ENCODE results near the gene KLK8.
"Not testable (repeated sequence)": the region's sequence is repeated elsewhere in the genome, so short reads cannot be mapped to it uniquely, and the experiment has no call there.

Gene KLK8

GRCh38 chr19:50982186-50982585 is 19.2 kb downstream of the KLK8 start:
- no peak for DNase-seq (ENCODE audit: low read depth in 2 of 2)

DNA sequence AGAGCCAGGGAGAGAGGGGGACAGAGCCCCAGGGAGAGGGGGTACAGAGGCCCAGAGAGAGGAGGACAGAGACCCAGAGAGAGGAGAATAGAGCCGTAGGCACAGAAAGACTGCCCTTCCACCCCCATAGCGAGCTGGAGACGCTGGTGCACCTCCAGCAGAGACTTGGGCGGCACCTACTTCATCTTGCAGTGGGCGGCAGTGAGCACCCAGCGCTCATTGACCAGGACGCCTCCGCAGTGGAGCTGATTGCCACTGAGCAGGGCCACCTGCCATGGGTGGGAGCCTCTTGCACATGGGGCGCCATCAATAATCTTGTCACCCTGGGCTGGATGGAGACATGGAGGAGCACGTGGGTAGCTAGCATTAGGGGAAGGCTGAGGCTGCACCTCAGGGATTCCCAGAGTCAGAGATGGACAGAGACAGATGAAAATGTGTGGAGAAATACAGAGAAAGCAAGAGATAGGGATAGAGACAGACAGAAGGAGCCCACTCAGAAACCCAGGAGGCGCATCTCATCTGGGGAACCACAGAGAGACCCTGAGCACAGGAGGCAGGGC is 19.7 kb downstream of the KLK8 start:
- DNase-seq (ENCODE audit: low read depth in 2 of 2): no peak

- no peak for DNase-seq (ENCODE audit: low read depth in 2 of 2)
Observed at GRCh38 chr19:50980208-50980607, 21.2 kb downstream of the KLK8 start.

GRCh38 chr19:50979758-50980157 is 21.6 kb downstream of the KLK8 start:
- no peak for DNase-seq (ENCODE audit: low read depth in 2 of 2)

GRCh38 chr19:50978772-50979390 is 22.5 kb downstream of the KLK8 start:
- DNase-seq (ENCODE audit: low read depth in 2 of 2): no peak

- no peak for DNase-seq (ENCODE audit: low read depth in 2 of 2)
Observed at GRCh38 chr19:50977626-50978025, 23.8 kb downstream of the KLK8 start.

DNA sequence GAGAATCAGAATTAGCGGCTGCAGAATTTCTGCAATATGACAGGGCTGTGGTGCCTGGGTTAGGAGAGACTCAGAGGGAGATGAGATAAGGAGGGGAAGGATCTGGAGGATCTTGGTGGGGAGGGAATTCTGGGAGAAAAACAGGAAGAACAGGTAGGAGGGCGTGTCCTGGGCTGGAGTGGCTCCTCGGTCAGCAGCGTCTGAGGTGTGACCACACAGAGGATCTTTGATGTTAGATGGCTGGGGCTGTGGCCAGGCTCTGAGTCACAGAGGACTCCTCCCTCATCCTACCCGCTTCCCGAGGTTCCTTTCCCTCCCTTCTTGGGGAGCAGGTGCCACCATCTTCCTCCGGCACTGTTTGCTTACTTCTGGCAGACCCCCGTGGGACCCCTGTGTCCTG is 25.6 kb downstream of the KLK8 start:
- no peak for DNase-seq (ENCODE audit: low read depth in 2 of 2)

DNA sequence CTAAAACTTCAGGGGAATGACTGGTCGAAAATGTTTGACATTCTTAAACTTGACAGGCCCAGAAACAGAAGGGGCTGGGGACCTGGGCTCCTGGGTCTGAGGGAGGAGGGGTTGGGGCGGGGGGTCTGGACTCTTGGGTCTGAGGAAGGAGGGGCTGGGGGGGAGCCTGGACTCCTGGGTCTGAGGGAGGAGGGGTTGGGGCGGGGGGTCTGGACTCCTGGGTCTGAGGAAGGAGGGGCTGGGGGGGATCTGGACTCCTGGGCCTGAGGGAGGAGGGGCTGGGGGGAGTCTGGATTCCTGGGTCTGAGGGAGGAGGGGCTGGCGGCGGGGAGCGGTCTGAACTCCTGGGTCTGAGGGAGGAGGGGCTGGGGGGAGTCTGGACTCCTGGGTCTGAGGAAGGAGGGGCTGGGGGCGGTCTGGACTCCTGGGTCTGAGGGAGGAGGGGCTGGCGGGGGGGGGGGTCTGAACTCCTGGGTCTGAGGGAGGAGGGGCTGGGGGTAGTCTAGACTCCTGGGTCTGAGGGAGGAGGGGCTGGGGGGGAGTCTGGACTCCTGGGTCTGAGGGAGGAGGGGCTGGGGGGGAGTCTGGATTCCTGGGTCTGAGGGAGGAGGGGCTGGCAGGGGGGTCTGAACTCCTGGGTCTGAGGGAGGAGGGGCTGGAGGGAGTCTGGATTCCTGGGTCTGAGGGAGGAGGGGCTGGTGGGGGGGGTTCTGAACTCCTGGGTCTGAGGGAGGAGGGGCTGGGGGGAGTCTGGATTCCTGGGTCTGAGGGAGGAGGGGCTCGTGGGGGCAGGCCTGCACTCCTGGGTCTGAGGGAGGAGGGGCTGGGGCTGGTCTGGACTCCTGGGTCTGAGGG is 26.5 kb downstream of the KLK8 start:
- DNase-seq (ENCODE audit: low read depth in 2 of 2): no peak

DNA sequence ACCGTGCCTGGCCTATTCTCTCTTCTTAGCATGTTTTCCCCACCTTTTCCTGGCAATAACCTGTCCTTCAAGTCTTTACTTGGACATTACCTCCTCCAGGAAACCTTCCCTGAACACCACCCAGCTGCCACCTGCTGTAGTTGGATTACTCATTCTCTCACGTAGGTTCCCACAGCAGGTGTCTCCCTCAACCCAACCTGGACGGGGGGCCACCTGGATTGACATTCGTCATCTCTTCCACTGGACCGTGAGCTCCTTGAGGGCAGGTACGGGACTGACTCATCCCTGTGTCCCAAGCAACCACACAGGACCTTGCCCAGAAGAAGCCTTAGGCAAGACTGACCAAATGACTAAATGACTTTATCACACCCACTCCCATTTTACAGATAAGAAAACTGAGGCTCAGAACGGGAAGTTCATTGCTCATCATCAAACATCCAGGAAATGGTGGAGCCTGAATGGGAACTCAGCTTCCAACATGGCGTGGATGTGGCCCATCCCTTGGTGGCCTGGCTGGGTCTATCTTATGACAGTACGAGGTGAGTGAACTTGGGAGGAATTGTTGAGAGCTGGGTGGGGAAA is 28.5 kb downstream of the KLK8 start:
- no peak for DNase-seq (ENCODE audit: low read depth in 2 of 2)

DNA sequence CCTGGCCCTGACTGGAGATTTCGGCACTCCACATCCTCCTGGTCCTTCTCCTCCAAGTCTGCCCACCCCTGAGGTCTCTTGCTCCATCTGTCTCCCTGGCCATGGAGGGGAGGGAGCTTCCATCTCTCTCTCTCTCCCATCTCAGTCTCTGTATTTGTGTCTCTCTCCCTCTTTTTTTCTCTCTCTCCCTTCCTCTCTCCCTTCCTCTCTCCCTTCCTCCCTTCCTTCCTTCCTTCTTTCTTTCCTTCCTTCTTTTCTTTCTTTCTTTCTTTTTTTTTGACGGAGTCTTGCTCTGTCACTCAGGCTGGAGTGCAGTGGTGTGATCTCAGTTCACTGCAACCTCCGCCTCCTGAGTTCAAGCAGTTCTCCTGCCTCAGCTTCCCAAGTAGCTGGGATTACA is 31.6 kb downstream of the KLK8 start:
- DNase-seq (ENCODE audit: low read depth in 2 of 2): not testable (repeated sequence)

GRCh38 chr19:50969413-50969760 is 32.0 kb downstream of the KLK8 start, which contains the start of gene KLK6:
Gene KLK6 (minus strand): TSS chr19:50969591. CDS start chr19:50968104, 1,487 bp downstream.
- DNase-seq (ENCODE audit: low read depth in 2 of 2): no peak

DNA sequence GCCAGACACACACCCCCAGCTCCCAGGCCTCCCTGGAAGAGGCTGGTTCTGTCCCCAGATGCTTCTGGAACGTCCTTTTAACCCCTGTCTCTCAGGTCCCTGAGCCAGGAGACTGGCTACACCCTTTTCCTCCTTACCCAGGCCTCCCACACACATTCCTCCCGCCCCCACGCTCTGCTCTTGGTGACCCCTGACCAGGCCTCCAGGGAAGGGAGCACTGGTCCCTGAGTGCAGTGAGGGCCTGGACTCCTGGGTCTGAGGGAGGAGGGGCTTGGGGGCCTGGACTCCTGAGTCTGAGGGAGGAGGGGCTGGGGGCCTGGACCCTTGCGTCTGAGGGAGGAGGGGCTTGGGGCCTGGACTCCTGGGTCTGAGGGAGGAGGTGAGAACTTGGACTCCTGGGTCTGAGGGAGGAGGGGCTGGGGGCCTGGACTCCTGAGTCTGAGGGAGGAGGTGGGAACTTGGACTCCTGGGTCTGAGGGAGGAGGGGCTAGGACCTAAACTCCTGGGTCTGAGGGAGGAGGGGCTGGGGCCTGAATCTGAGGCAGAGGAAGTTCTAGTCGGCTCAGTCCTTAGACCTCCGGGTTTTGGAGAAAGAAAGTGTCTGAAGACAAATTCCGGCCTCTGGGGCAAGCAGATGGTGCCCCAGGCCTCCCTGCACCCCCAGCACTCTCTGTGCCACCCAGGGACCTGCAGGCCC is 32.5 kb downstream of the KLK8 start:
- no peak for DNase-seq (ENCODE audit: low read depth in 2 of 2)

DNA sequence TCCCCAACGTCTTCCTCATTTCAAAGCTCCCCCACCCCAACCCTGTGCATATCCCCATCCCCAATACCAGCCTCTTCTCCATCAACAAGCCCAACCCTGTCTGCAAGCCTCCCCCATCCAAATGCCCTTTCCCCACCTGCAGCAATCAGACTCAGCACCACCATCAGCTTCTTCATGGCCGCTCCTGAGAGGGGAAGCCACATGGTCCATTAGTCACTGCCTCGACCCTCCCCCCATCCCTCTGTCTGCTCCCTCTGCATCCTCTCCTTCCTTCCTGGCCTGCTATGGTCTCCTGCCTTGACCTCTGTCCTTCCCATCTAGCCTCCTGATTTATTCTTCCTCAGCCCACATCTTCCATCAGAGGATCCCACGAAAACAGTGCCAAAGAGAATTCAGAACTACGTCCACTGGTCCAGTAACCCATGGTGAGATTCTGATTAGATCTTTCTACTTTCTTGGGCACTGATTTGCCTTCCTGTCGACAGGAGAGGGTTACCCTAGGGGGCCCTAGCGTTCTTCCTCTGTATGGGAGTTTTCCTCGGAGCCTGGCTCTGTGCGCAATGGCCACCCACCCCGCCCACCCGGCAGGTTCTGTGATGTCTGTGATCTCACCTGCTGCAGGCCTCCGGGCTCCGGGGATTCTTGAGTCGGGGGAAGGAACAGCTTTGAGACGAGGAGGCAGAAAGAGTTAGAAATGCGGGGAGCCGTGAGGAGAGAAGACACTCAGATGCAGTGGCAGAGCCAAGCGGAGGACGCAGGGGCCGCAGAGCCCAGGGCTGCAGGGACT is 33.3 kb downstream of the KLK8 start:
- DNase-seq (ENCODE audit: low read depth in 2 of 2): no peak

- DNase-seq (ENCODE audit: low read depth in 2 of 2): no peak
Observed at GRCh38 chr19:50964266-50964665, 37.1 kb downstream of the KLK8 start.

DNA sequence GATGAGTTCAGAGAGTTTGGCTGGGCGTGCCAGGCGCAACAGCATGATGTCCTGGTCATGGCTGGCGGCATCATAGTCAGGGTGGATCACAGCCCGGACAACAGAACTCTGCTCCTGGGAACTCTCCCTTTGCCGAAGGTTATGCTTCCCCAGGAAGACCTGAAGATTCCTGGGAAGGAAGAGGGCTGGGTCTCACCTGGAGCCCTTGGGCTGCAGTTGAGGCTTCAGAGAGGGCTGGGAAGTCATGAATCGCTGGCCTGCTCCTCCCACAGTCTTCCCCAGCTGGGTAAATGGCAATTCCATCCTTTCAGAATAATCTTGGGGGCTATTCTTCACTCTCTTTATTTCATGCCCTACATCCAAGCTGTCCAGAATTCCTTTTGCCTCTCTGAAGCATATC is 38.0 kb downstream of the KLK8 start:
- no peak for DNase-seq (ENCODE audit: low read depth in 2 of 2)

- no peak for DNase-seq (ENCODE audit: low read depth in 2 of 2)
Observed at GRCh38 chr19:50962245-50962644, 39.2 kb downstream of the KLK8 start.

GRCh38 chr19:50959731-50960500 is 41.5 kb downstream of the KLK8 start:
- no peak for DNase-seq (ENCODE audit: low read depth in 2 of 2)

DNA sequence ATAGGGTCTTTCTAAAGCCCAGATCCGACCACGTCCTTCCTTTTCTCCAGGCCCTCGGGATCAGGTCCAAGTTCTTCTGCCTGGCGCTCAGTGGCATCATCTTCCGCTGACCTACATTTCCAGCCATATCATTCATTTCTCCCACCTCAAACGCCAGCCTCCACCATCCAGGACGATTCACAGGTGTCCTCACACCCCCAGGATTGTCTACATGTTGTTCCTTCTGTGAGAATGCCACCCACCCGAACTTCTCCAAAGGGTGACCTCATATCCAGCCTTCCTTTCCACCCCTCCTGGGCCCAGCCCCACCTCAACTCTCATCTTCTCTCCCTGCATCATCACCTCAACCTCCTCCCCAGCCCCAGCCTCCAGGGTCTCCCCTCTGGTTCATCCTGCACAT is 43.8 kb downstream of the KLK8 start:
- no peak for DNase-seq (ENCODE audit: low read depth in 2 of 2)

GRCh38 chr19:50952910-50953309 is 48.5 kb downstream of the KLK8 start, which contains the start of gene KLK5:
Gene KLK5 (minus strand): TSS chr19:50953038. CDS start chr19:50952657, 381 bp downstream.
- no peak for DNase-seq (ENCODE audit: low read depth in 2 of 2)

DNA sequence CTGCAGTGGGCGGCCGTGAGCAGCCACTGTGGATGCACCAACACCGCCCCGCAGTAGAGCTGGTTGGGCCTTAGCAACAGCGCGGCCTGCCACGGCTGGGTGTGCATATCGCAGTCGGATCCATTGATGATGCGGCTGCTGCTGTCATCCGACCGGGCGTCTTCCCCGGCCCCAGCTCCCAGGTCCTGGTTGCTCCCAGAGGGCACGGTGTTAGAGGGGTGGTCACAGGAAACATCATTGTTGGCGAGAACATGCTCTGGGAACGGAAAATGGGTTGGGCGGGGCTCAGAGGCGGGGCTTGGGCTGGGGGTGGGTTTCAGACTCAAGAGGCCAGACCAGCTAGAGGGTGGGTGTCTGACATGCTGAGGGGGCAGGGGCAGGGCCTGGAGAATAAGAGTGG is 51.5 kb downstream of the KLK8 start:
- no peak for DNase-seq (ENCODE audit: low read depth in 2 of 2)

Data from stimulated activated CD4-positive, alpha-beta T cell treated with anti-CD3 and anti-CD28 coated beads, Interleukin-1b, Interleukin-23, amount 100 ng/mL, for 4 hours (primary cell).